Skin of body (tissue), 2 donors: ENCODE data around the gene CEND1. TPM values are rescaled to one million over a fixed set of nuclear protein-coding genes. Genes with fewer than 3 reads are reported as not detected.

Experiments used
- DNase-seq: peaks from one replicate; lab custom pipeline; 2025; lab: John Stamatoyannopoulos, UW
- total RNA-seq: library from RNA; depleted of rRNA; stranded (reverse); fragments of >200 nt; gene quantifications from one replicate; pipeline ENCODE4 v1.2.3, GENCODE V29; 2014

The CEND1 gene
- total RNA-seq, 1 donor from 2014 or later, result not detected

GRCh38 chr11:827146-827896, 37.4 kb upstream of the CEND1 start:
- no peak for DNase-seq

DNA sequence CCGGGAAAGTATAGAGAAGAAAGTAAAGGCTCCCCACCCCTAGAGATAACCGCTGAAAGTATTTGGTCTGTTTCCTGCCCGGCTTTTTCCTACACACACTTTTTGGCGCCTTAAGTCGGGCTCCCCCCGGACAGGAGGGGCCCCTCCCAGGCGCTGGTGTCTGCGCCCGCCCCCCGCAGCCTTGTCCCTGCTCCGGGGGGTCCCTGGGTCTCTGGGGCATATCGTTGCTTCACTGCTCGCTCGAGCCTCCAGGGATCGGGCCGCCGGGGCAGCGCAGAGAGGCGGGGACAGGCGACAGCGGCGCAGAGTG, 36.9 kb upstream of the CEND1 start:
- no peak for DNase-seq

- DNase-seq, result no peak
Observed at GRCh38 chr11:826227-826621, 36.3 kb upstream of the CEND1 start.

DNA sequence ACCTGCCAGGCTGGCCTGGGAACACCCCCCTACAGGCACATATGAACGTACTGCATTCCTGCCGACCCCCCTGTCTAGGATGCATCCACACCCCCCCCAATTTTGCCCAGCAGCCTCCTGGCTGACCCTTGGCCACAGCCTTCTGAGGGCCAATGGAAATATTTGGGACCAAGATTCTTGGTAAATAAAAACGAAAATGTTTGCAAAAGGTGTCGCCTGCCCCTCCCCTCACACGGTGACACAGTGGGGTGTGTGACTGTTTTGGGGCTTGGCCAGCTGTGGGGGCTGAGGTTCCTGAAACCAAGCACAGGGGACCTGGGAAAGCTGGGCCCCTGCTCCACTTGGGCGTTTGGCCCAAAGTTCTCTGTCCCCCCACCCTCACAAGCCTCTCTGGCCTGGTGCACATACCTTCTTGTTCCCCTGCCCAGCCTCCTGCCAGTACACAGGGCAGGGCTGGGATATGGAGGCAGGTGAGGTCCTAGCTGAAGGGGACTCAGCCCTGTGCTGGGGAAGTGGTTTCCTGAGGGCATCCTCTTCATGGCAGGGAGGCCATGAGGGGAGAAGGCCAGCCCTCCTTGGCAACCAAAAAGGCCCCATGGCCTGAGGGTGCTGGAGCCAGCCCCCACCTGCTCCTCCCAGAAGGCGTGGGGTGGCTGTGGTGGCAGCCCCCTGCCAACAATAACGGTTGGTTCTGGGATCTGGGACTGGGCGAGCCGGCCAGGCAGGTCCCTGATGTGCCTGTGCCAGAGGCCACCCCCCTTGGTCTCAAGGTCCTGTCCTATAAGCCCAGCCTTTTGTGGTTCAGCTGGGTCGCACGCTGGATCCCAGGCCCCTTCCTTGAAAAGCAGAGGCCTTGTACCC, 35.7 kb upstream of the CEND1 start:
- no peak for DNase-seq

DNA sequence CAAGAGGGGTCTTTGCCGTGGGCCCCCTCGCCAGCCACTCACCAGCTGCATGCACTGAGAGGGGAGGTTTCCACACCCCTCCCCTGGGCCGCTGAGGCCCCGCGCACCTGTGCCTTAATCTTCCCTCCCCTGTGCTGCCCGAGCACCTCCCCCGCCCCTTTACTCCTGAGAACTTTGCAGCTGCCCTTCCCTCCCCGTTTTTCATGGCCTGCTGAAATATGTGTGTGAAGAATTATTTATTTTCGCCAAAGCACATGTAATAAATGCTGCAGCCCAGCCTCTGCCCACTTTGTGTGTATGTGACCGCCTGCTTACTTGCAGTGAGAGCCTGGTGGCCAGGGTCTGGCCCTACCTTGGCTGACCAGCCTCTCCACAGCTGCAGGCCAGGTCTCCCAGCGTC, 35.1 kb upstream of the CEND1 start:
- no peak for DNase-seq

GRCh38 chr11:824292-824880, 34.5 kb upstream of the CEND1 start:
- DNase-seq, result no peak

GRCh38 chr11:823441-824291, 33.8 kb upstream of the CEND1 start:
- no peak for DNase-seq

- no peak for DNase-seq
Observed at GRCh38 chr11:821512-822371, 31.9 kb upstream of the CEND1 start.

DNA sequence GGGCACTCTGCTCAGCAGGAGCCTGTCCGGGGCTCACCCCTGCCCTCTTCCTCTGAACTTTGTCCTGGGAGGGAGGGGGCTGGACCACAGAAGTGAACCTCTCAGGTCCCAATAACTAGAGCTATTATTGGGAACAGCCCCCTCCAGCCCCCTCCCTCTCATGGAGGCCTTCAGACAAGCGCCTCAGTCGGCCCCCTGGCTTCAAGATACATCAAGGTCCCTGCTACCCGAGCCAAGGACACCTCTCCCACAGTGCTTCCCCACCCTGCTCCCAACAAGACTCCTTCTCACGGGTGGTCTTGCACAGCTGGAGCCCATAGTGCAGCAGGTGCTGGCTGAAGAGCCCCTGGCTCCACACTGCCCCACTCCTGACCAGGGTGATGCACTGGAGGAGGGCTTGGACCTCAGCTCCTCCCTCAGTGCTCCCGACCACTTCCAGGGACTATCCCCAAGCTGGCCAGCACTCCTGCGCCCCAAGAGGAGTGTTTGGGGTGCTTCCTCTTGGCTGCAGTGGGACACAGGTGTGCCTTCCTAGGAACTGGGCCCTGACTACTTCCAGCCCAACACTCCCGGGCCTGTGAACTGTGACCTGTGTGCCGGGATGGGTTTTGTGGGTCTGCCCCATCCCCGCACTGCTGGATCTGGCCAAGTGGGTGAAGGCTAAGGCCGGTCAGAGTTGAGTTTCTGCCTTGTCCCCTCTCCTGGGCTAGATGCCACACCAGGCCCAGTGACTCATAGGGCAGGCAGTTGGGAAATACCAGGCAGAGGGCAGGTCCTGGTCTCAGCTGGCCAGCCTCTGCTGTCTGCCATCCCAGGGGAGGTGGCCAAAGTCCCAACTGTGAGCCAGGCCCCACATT, 31.0 kb upstream of the CEND1 start:
- DNase-seq, result no peak

- no peak for DNase-seq
Observed at GRCh38 chr11:819943-820649, 30.2 kb upstream of the CEND1 start.

DNA sequence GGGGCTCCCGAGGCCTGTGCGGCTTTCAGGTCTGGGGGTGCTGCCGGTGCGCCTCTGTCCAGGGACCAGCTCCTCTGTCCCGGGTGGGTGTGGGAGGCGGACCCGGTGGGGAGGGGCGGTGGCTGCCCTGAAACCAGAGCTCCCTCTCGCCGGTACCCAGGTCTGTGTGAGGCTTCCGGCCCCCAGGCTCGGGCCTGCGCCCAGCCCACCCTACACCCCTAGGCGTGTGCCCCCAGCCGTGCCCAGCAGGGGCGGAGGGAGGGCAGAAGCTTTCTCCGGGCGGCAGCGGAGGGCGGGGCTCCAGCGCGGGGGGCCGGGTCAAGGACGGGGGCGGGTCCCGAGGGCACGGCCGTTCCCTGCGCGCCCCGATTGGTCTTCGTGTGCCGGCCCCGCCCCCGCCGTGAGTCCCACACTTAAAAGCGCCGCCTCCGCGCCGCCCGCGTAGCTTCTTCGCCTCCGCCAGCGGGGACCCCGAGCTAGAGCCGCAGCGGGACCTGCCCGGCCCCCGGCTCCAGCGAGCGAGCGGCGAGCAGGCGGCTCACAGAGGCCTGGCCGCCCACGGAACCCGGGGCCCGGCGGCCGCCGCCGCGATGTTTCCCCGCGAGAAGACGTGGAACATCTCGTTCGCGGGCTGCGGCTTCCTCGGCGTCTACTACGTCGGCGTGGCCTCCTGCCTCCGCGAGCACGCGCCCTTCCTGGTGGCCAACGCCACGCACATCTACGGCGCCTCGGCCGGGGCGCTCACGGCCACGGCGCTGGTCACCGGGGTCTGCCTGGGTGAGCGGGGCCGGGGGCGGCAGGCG, 29.4 kb upstream of the CEND1 start:
- DNase-seq, result peak; percentile 67

DNA sequence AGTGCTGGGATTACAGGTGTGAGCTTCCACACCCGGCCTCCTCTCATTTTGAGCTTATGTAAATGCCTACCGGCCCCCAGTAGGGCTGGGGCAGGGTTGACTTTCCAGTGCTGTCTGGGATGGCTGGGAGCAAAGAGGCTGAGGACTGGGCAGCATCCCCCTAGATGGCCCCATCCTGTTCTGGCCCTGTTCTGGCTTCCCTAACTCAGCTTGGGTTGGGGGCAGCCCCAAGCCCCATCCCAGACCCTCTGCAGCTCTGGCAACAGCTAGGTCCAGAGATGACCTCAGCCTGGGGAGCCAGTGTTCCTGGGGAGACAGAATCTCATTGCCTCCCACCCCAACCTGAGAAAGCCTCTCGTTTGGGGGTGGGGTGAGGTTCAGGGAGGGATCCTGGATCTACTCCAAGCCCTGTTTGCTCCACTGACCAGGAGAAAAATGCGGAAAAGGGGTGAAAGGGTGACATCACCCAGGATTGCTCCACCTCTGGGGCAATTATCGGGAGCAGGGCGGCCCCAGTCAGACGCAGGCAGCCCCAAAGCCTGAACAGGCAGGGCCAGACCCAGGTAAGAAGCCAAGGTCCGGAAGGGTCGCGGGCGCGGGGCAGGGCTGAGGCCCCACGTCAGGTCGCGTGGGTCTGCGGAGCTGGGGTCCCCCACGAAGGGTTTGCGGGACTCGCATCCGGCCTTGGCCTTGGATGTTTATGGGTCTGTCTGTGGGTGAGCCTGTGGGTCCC, 28.7 kb upstream of the CEND1 start, which contains the start of gene PNPLA2:
TSS of gene PNPLA2 (plus strand) at position 519 of the 733 bp plus-strand sequence. CDS start 805 bp downstream, outside the sequence.
- DNase-seq, result no peak

DNA sequence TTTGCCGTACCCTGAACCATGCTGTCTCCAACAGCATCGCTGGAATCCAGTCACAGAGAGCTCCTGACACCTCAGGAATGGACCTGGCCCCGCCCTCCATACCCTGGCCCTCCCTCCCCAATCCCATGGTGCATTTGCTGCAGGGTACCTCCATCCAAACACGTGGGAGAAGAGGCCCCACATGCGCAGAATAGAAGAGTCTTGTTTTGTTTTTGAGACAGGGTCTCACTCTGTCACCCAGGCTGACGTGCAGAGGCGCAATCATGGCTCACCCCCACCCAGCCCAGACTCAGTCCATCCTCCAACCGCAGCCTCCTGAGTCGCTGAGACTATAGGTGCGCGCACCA, 26.5 kb upstream of the CEND1 start:
- no peak for DNase-seq

- DNase-seq, result no peak
Observed at GRCh38 chr11:815675-816432, 26.0 kb upstream of the CEND1 start.

GRCh38 chr11:813456-814096, 23.7 kb upstream of the CEND1 start:
- DNase-seq, result no peak

DNA sequence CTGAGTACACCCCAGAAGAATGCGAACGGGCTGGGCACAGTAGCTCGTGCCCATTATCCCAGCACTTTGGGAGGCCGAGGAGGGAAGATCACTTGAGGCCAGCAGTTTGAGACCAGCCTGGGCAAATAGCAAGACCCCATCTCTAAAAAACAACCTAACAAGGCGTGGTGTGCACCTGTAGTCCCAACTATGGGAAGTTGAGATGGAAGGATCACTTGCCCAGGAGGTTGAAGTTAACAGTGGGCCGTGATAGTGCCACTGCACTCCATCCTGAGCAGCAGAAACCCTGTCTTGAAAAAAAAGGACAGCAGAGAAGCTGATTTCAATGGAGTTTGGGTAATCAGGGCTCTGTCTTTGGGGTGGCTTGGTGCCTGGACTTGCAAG, 23.2 kb upstream of the CEND1 start:
- no peak for DNase-seq
